ENCODE measurements around the gene GFAP.

The GFAP gene

GRCh38 chr17:44919411-44919810 lies 4.1 kb upstream of the GFAP start:
- FAIRE-seq = no peak
- no peak for TF ChIP-seq CTCF (IDR thresholded peaks at IDR 0.05; ENCODE audit: insufficient read depth, missing control alignments)
- DNase-seq (ENCODE audit: insufficient read length, low spot score) = no peak

GRCh38 chr17:44918006-44918405 lies 2.7 kb upstream of the GFAP start:
- FAIRE-seq (no peak), DNase-seq (ENCODE audit: insufficient read length, low spot score) (no peak)
- TF ChIP-seq CTCF (IDR thresholded peaks at IDR 0.05; ENCODE audit: insufficient read depth, missing control alignments) = no peak

- TF ChIP-seq CTCF (IDR thresholded peaks at IDR 0.05; ENCODE audit: insufficient read depth, missing control alignments) = no peak
- FAIRE-seq = no peak
- DNase-seq (ENCODE audit: insufficient read length, low spot score) = no peak
Observed at GRCh38 chr17:44917456-44917855, 2.2 kb upstream of the GFAP start.

GRCh38 chr17:44916781-44917241 lies 1.5 kb upstream of the GFAP start:
- TF ChIP-seq CTCF (IDR thresholded peaks at IDR 0.05; ENCODE audit: insufficient read depth, missing control alignments) = peak; percentile 8
- FAIRE-seq (no peak), DNase-seq (ENCODE audit: insufficient read length, low spot score) (no peak)

- TF ChIP-seq CTCF (IDR thresholded peaks at IDR 0.05; ENCODE audit: insufficient read depth, missing control alignments) = no peak
- FAIRE-seq (no peak), DNase-seq (ENCODE audit: insufficient read length, low spot score) (no peak)
Observed at GRCh38 chr17:44915862-44916780, 821 bp upstream of the GFAP start.

- no peak for FAIRE-seq
- no peak for TF ChIP-seq CTCF (IDR thresholded peaks at IDR 0.05; ENCODE audit: insufficient read depth, missing control alignments)
- no peak for DNase-seq (ENCODE audit: insufficient read length, low spot score)
Observed at GRCh38 chr17:44914698-44915271, 515 bp downstream of the GFAP start.

GRCh38 chr17:44914148-44914547 lies 1.2 kb downstream of the GFAP start:
- no peak for FAIRE-seq
- no peak for DNase-seq (ENCODE audit: insufficient read length, low spot score)
- TF ChIP-seq CTCF (IDR thresholded peaks at IDR 0.05; ENCODE audit: insufficient read depth, missing control alignments) = no peak

Measured in D721Med (cell line).